A673 (cell line): ENCODE results near the gene IWS1. TPM values are rescaled to one million over a fixed set of nuclear protein-coding genes. Genes with fewer than 3 reads are reported as not detected.

Experiments used
- BruUV-seq: library from RNA; stranded (reverse); fragments of 400-500 nt; replicated peaks from 2 replicates; lab custom pipeline; 2021; lab: Mats Ljungman, UMichigan
- CTCF ChIA-PET: fragments of 300-600 bp; sonication (Branson Sonifier 250); formaldehyde crosslinking; loops from one replicate; lab custom pipeline; 2022; ENCODE audit warnings: antibody characterized with exemption; lab: Charles Lee
- POLR2A ChIA-PET: fragments of 300-600 bp; sonication (Branson Sonifier 250); formaldehyde crosslinking; loops from one replicate; lab custom pipeline; 2022; ENCODE audit warnings: antibody characterized with exemption; ENCODE audit not compliant: low non-redundant PET; lab: Charles Lee
- DNase-seq: peaks from one replicate; pipeline ENCODE4 v3.0.0-alpha.2; 2015; ENCODE audit warnings: low spot score
- H3K27ac ChIP-seq: fragments of 200-600 bp; sonication (generic); 2 replicates; pipeline ENCODE4 v1.5.1; 2016; ENCODE audit warnings: mixed run types, low read depth, mild to moderate bottlenecking, mixed read lengths, antibody characterized with exemption, low read length; ENCODE audit not compliant: poor library complexity, severe bottlenecking
- H3K27me3 ChIP-seq: fragments of 200-600 bp; sonication (generic); replicated peaks from 2 replicates; pipeline ENCODE4 v1.6.1; 2017; ENCODE audit warnings: mixed run types, low read depth, mild to moderate bottlenecking, mixed read lengths, antibody characterized with exemption, low read length; ENCODE audit not compliant: insufficient read depth, poor library complexity
- H3K36me3 ChIP-seq: fragments of 200-600 bp; sonication (generic); 2 replicates; pipeline ENCODE4 v1.6.1; 2016; ENCODE audit warnings: mixed run types, mild to moderate bottlenecking, mixed read lengths, antibody characterized with exemption, low read length; ENCODE audit not compliant: insufficient read depth, poor library complexity, severe bottlenecking
- H3K4me1 ChIP-seq: fragments of 200-600 bp; sonication (generic); 2 replicates; pipeline ENCODE4 v1.6.1; 2017; ENCODE audit warnings: mixed run types, mild to moderate bottlenecking, mixed read lengths, antibody characterized with exemption, low read length; ENCODE audit not compliant: insufficient read depth, poor library complexity, severe bottlenecking
- H3K4me3 ChIP-seq: fragments of 200-600 bp; sonication (generic); 2 replicates; pipeline ENCODE4 v1.5.1; 2016; ENCODE audit warnings: low read depth, mixed run types, mild to moderate bottlenecking, mixed read lengths, low read length; ENCODE audit not compliant: poor library complexity, severe bottlenecking
- H3K9me3 ChIP-seq: fragments of 200-600 bp; sonication (generic); 2 replicates; pipeline ENCODE4 v1.6.1; 2016; ENCODE audit warnings: mixed run types, low read depth, mild to moderate bottlenecking, mixed read lengths, antibody characterized with exemption, low read length; ENCODE audit not compliant: poor library complexity, severe bottlenecking
- EZH2 ChIP-seq: fragments of 200-600 bp; sonication (generic); IDR thresholded peaks from 2 replicates; pipeline ENCODE4 v1.6.1; 2017; ENCODE audit warnings: borderline replicate concordance, low read depth, mild to moderate bottlenecking, mixed read lengths, antibody characterized with exemption, low read length; ENCODE audit not compliant: poor library complexity, severe bottlenecking
- intact Hi-C: fragments of 100-400 bp; cut with micrococcal nuclease; formaldehyde crosslinking; loops from one replicate; pipeline ENCODE4 v1.10.0; 2022; ENCODE audit not compliant: unreplicated experiment
- total RNA-seq: library from RNA; stranded (reverse); gene quantifications from 2 replicates; pipeline ENCODE4 v1.2.3, GENCODE V29; 2021
- TF ChIP-seq, protein P1 (sequence below): fragments of 300-800, 200-600 bp; sonication (generic); conservative IDR thresholded peaks from 2 replicates; pipeline ENCODE4 v1.5.1; 2017; ENCODE audit warnings: low read depth, mild to moderate bottlenecking, antibody characterized with exemption, low read length, moderate library complexity, mixed read lengths

IWS1 gene
- total RNA-seq, 1 experiment from 2014 or later, result 67.2 TPM

- Histone ChIP-seq H3K27me3 (no peaks in the 10 kb centered on the region), H3K9me3 (no peaks in the 10 kb centered on the region), H3K4me3 (no peak overlapping the region), H3K4me1 (peaks cover 35% of the 10 kb centered on the region), H3K27ac (no peak overlapping the region), H3K36me3 (peaks cover 19% of the 10 kb centered on the region)
- intact Hi-C loops, result no loop called here
- POLR2A ChIA-PET, result no interaction called here
- TF ChIP-seq EZH2, result no peak
- TF ChIP-seq, protein P1, sequence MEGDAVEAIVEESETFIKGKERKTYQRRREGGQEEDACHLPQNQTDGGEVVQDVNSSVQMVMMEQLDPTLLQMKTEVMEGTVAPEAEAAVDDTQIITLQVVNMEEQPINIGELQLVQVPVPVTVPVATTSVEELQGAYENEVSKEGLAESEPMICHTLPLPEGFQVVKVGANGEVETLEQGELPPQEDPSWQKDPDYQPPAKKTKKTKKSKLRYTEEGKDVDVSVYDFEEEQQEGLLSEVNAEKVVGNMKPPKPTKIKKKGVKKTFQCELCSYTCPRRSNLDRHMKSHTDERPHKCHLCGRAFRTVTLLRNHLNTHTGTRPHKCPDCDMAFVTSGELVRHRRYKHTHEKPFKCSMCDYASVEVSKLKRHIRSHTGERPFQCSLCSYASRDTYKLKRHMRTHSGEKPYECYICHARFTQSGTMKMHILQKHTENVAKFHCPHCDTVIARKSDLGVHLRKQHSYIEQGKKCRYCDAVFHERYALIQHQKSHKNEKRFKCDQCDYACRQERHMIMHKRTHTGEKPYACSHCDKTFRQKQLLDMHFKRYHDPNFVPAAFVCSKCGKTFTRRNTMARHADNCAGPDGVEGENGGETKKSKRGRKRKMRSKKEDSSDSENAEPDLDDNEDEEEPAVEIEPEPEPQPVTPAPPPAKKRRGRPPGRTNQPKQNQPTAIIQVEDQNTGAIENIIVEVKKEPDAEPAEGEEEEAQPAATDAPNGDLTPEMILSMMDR, result no peak
- CTCF ChIA-PET, result no interaction called here
- no peak for DNase-seq
- BruUV-seq, result no TSS peak
Observed at GRCh38 chr2:127514076-127514475, 12.2 kb downstream of the IWS1 start.

DNA sequence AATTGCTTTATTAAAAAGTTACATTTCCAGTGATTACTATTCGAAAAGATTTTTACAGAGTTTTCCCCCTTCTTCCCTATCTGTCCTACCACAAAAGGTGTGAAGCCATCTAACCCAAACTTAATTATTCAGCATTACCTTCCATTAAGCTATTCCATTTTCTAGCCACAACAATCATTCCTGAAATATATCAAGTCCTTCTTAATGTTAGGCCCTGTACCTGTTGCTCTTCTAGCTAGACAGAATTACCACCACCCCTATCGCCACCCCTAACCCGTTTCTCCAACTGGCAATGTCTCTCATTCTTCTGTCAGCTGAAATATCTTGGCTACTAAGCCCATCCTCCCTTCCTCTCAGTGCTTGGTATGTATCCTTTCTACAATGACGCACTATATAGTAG is 13.9 kb downstream of the IWS1 start:
- no peak for TF ChIP-seq EZH2
- TF ChIP-seq, protein P1, result no peak
- Histone ChIP-seq H3K4me1 (peaks cover 46% of the 10 kb centered on the region), H3K27me3 (no peaks in the 10 kb centered on the region), H3K36me3 (peaks cover 4% of the 10 kb centered on the region), H3K4me3 (no peak overlapping the region), H3K9me3 (no peaks in the 10 kb centered on the region), H3K27ac (no peak overlapping the region)
- no peak for DNase-seq
- no TSS peak for BruUV-seq
- POLR2A ChIA-PET, result no interaction called here
- intact Hi-C loops, result no loop called here
- CTCF ChIA-PET, result no interaction called here

- no peaks in the 10 kb centered on the region for H3K9me3 ChIP-seq
- intact Hi-C loops, result no loop called here
- ChIA-PET CTCF (no interaction called here), POLR2A (no interaction called here)
- no peak overlapping the region for H3K4me3 ChIP-seq
- H3K27me3 ChIP-seq, result no peaks in the 10 kb centered on the region
- no peak overlapping the region for H3K27ac ChIP-seq
- no TSS peak for BruUV-seq
- no peaks in the 10 kb centered on the region for H3K36me3 ChIP-seq
- peaks cover 50% of the 10 kb centered on the region for H3K4me1 ChIP-seq
- DNase-seq, result no peak
- TF ChIP-seq EZH2, result no peak
- TF ChIP-seq, protein P1, result no peak
Observed at GRCh38 chr2:127511917-127512316, 14.4 kb downstream of the IWS1 start.
